HG02763 (cell line): ENCODE results near the gene INPP4B.

Experiments used
- ATAC-seq: cut with Tn5 transposase; IDR thresholded peaks from one replicate; pipeline ENCODE4 v1.9.1; 2021; ENCODE audit warnings: mild to moderate bottlenecking, moderate library complexity; ENCODE audit not compliant: unreplicated experiment

The INPP4B gene

DNA sequence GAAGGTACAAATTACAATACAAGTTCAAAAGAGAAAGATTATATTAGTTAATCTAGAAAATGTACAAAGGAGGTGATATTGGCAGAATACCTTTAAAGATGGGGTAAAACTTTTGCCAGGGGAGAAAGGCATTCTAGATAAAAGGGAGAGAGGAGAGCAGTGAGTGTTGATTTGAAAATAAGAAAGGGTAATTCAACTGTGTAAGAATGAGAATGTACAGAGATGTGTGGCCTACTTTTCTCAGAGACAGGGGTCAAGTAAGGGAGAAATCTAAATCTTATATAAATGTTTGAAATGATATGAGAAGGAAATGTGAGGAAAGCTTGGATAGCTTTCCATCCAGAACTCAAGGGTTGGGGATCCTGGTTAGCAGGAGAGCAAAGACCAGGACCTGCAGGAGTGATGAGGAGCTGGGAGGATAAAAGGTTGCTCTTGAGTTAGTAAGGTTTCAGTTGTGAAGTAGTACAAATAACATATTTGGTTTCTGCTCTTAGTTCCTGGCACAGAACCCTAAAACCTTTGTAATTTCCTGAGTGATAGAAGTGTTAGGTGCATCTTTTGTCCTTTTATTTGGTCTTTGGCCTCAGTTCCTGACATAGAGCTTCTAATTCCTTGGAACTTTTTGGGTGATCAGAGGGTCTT, 489.9 kb downstream of the INPP4B start:
- no peak for ATAC-seq

DNA sequence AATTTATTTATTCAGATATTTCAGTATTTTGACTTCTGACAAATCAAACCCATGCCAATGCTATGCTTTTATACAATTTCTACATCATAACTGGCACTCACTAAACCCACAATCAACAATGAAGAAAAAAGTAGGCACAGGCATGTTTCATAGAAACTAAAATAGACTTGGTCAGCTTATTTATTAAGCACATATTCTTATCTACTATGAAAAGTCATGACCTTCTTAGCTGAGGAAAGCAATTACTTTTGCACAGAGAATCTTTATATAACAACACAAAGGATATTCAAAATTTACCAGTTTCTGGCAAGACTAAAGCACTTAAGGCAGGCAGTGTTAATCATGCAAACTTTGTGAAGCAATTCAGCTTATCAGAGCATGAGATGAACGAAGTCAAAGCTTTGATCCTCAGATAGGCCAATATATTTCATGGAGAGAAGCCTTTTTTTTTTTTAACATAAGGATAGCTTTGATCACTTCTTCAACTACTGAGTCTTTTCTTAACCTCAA, 490.6 kb downstream of the INPP4B start:
- ATAC-seq: no peak

DNA sequence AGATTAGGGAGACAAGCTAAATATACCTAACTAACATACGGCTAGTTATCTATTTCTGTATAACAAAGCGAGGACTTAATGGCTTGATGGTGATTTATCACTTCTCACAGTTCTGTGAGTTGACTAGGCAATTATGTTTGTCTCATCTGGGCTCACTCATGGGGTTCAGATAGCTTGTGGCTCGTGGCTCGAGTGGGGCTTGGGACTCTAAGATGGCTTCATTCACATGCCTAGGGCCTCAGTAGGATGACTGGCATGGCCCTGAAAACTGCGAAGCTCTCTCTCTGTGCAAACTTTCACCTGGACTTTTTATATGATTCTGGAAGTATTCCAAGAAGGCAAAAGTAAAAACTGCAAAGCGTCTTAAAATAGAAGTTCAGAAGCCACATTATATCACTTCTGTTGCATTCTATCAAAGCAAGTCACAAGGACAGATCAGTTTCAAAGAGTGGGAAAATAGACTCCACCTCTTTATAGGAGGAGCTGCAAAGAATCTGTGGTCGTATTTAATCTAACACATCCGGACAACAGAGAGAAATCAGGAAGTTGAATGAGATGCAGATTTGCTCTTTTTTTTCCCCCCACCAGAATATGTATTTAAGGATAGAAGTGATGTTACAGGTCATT, 491.2 kb downstream of the INPP4B start:
- ATAC-seq: no peak

DNA sequence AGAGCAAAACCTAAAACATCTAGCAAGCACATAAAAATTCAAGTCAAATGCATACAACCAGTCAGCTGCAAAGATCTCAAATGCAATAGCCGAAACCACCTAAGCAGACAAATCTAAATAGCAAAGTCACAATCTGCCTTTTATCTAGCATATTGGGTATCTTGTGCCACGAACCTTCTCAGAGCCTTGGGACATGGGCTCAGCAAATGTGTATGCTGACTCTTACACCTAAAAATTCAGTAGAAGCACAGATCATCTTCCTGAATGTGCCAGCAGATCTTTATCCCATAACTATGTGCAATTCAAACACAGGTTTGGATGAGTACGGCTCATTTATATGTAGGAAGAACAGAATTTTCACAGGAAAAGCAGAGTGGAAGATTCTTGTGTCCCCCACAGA, 492.1 kb downstream of the INPP4B start:
- ATAC-seq: no peak

DNA sequence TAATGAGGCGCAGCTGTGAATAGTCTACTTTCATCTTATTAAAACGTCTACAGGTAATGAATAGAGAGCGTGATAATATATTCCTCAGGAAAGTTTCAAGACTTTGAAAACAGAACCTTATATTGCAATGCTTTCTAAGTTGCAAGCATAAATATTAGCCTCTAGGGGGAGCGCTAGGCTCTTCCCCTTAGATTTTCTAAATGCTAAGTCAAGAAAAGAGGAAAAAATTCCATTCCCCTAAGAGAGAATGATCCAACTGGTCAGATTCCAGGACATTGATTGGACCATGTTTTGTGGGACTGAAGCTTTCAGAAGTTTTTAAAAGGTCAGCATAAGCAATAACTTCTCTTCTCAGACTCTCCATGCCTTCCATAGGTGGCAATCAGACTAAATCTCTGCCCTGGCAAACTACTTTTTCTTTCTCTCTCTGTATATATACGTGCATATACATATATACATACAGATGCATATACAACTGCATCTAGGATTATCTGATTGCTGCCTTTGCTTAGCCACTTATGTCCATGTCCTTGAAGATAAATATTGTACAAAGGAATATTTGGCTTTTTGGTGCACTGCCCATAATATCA, 492.9 kb downstream of the INPP4B start:
- no peak for ATAC-seq

DNA sequence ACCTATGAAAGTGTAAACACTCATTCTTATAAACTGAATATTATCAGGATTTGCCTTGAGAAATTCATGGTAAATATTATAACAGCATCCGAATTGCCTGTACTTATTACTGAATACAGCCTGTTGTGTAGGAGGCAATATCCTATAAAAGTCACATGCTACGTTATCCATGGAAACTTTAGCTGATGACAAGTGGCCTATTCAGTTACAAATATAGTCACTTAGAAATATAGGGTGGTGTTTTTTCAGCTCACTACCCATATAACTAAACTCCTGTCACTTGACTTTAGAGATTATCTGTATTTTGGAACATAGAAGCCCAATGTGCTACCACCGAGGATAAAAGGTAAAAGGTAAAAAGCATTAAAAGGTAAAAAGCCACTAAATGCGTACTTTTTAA, 493.4 kb downstream of the INPP4B start:
- ATAC-seq: no peak

DNA sequence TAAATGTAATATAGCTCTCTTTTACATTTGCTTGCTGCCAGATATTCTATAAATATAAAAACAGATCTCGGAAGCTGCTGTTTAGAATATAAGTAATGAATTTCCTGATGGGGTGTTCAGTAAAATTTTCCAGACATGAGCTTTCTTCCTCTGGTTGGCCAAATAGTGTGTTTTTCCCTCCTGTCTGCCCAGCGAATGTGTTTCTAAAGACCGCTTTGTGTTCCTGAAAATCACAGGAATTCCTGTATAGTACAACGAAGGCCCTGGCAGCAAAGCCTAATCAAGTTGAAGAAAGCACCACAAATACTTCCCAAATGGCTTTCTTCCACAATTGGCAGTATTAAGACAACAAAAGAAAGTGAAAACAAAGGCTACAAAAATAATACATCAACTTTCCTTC, 494.1 kb downstream of the INPP4B start:
- ATAC-seq: no peak

DNA sequence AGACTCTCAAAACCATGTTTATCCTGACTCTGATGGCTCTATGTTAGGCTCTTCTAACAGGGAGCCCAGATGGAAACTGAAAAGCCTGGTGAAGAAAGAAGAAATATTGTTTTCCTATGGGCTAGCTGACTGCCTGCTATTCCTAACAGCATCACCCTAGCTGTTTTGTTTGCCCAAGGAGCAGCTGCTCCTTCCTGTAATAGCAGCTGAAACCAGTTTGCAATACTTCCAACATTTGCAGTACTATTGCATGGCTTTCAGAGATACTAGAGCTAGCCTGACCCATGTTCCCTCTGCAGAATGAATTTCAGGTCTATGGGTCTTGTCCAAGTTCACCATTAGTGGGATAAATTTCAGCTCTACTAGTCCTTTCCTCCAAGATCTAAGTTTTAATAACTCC, 495.2 kb downstream of the INPP4B start:
- ATAC-seq: no peak

DNA sequence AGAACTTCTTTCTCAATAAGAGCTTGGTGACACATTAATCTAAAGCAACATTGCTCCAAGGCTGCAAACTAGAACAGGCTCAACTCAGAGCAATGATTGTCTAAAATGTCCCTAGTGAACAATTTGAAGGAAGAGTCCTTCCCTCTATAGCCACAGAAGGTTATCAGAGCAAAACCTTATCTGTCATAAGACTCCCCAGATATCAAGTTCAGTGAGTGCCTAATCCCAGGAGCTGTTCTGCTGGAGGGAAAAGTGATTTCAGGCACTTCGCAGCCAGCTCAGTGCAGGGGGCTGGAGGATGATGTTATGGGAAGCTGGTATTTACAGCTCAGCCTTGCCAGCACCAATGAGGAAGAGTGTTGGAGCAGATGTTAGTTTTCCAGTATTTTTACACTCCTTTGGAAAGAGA, 497.5 kb downstream of the INPP4B start:
- ATAC-seq: no peak

DNA sequence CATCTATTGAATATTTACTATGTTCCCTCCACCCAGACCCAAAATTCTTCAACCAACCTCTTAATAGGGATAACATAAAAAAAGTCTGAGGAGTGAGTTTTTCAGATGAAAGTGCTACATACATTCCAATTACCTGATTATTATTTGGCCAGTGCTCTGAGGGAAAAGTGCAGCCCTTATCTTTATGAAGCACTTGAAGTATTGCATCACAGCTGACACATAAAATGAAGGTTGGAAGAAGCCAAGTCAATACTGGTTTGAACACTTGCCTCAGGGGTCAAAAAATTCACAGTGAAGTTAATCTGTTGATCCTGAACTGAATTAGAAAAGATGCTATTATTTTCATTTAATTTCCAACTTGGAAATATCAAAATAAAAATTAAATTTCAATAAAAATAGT, 498.9 kb downstream of the INPP4B start:
- ATAC-seq: no peak

DNA sequence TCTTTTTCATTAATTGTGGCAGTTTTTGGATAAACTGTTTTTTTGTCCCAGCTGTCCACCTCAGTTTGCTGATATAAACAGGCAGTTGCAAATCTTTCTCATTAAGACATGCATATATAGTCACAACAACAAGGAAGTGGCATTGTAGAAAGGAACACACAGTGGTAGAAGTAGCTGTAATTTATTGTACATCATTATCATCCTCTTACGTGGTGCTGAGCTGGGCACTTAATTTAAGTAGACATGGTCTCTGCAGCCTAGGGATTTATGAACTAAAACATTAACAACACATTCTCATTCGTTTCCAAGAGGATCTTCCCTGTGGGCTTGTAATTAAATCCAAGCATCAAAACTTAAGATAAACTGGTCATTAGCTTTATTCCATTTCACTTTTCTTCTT, 500.2 kb downstream of the INPP4B start:
- no peak for ATAC-seq

DNA sequence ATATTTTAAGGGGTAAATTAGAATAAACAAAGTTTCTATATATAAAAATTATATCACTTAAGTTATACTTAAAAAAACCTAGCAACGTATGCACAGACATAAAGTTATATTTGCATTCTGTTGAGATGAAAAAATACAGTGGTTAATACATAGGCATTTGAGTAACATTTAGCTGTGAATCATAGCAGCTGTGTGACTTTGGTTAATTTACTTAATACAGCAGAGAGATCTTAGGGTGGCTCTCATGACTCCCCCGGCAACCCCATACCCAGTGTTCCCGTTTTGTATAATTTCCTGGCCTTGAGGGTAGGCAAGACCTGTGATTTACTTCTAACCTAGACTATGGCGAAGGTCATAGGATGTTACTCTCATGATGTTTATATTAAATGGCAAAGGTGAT, 504.8 kb downstream of the INPP4B start:
- ATAC-seq: no peak

DNA sequence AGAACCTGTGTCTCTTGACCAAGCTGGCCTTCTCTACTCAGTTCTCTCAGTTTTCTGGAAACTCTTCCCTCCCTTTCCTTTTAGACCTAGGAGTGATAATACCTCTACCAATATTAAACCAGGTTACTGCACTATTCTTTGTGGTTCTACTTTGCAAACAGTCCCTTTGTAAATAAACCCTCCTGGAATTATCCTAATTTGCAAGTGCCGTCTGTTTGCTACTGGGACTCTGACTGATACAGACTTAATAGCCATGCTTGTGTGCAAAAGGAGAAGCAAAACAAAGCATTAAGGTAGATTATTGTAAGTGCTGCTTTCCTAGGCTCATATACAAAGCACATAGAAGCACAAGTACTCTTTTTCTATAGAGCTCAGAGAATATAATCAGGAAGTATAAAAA, 507.0 kb downstream of the INPP4B start:
- ATAC-seq: no peak

DNA sequence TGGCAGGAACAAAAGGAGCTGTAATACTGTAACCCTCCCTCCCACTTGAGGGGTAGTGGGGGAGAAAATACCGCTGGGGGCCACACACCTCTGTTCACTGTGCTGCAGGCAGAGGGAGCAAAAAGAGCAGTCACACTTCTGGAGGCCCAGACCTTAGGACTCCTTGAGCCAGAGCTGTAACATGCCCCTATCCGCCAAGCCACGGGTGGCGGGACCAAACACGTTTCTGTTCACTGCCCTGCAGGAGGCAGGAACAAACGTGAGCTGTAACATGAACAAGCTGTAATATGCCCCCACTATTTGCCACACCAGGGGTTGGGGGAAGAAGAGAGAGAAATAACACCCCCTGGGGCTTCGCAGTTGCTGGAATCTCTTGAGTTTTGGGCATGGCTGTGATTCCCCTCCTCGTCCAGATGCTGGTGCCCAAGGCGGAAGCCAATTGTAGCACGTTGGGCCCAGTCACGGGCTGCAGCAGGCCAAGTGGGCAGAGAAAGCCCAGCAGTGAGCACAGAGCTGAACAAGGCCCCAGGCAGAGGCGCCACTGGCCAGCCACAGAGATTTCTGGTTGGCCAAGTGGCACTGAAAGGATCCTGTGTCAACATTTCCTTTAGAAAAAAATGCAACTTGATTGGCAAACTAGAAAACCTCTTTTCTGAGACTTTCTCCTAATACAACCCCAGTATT, 509.7 kb downstream of the INPP4B start:
- ATAC-seq: no peak

DNA sequence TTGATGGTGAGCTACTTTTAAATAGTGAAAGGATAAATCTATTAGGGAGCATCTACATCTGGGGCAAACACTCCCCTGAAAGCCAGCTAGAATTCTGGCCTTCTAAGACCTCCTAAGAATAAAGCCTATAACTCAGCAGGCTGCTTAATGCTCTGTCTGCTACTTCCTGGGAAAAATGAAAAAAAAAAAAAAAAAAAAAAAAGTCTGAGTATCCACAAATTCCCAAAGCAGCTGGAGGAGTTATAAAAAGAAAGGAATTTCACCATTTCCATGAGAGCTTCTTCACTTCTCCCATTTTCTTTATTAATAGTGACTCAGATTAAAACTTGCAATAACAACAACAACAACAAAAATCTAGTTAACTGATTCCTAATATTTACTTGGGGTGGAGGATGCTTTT, 511.2 kb downstream of the INPP4B start:
- ATAC-seq: no peak

DNA sequence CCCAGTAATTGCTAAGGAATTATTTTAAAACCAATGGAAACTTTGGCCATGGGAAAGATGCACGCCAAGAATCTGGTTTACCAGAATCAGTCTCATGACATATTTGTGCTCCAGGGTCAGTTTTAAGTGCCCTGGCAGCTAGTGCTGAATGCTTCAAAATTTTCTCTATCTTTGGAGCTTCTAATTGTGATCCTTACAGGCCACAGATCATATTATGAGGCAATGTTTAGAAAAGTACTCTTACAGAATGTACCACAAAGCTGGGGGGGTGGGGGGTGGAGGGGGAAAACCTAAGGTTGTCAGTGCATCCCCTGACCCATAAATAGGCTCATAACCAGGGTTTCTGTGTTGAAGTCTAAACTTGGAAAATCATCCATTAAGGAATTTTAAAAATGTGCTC, 514.5 kb downstream of the INPP4B start:
- ATAC-seq: no peak

DNA sequence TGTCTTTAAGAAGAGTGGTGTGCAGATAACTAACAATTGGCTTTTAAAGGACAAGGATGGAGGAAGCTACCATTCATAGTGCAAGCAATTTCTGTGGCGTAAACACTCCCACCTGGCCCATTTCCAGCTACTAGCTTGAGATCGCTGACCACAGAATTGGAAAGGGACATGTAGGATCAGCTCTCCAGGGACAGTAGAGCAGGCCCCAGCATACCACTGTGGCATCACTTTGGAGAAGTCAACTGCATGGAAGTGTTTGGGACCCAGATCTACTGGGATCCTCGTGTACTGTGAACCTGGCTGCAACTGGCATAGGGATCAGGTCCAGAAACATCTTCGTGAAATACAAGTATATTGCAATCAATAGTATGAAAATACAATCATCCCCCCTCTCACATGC, 515.0 kb downstream of the INPP4B start:
- no peak for ATAC-seq

DNA sequence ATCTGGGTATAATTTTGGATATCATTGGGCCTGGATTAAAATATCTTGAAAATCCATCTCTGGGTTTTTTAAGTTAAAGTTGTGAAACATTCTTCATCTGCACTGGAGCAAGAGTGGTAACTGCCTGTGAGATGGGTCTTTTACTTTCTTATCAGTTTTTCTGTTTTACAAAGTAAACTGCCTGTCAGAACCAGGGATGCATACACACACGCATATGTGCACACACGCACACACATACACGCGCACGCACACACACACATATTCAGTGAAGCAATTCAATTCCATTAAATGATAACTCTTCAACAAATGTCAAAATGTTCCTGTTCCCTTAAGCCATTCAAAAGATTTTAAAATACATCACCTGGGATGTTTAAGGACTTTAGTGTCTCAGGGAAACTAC, 515.8 kb downstream of the INPP4B start:
- no peak for ATAC-seq

DNA sequence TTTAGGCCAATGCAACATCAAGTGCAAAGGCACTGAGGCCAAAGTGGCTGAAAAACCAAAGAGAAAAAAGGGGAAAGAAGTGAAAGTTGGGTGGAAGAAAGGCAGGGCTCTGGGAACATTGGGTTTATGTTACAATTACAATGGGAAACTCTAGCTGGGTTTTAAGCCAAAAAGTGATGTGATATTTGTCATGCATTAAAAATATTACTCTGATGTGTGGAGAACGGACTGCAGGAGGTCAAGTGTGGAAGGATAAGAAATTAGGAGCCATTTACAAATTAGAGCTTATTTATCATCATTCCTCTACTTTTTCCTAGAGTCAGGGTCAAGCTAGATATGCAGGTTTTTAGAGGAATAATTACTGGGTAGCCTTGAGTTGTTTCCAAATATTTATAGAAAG, 516.8 kb downstream of the INPP4B start:
- ATAC-seq: no peak

DNA sequence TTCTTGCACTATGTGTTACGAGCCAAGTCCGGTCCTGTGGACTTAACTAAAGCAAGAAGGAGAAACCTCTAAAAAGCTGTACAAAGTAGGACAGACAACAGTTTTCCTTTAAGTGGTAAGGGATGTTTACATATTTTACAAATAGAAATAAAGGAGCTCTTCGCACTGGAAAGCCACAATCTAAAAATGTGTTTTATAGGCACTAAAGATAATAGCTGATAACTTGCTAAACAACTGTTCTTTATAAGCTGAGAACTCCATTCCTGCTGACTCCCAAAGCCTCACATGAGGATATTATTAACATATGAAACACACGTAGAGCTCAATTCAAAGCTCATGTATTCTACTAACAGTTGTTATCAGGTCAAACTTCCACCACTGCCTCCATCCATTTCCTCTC, 519.9 kb downstream of the INPP4B start:
- no peak for ATAC-seq

DNA sequence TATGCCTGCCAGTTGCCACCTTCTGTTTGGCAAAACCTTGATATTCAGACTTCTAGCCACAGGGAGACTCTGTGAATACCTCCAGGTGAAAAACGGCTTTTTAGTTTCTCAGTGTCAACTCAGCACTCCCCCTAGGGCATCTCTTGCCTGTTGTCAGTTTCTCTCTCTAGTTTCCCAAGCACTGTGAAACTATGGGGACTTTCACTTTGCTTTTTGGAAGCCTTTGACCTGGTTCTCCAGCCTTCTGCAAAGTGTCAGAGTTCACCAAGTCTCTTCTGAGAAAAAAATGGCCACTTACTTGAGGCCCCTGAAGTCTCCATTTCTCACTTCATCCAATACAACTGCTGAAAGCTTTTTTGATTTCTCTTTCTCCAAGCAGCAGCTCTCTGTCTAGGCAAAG, 521.5 kb downstream of the INPP4B start:
- ATAC-seq: no peak

DNA sequence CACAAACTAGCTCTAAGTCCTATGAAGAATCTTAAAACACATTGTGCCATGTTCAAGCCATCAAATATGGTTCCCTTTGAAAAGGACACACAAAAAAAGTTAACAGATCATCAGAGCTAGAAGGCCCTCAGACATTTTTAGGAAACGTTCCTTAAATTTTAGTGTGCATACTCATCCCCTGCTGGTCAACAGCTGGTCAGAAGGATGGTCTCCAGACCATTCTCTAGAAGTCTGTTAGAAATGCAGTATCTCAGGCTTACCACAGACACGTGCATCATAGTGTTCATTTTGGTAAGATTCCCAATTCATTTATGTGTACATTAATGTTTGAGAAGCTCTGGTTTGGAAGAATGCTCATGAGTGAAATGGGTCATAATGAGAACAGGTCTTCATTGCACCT, 523.1 kb downstream of the INPP4B start:
- no peak for ATAC-seq
